LNCAP (cell line): ENCODE data around the gene MACF1.

Source experiments
- TF ChIP-seq, protein P1 (sequence below): fragments of 450-650 bp; IDR thresholded peaks from 2 replicates; pipeline ENCODE4 v1.5.1; 2017; ENCODE audit warnings: mild to moderate bottlenecking

The MACF1 gene

DNA sequence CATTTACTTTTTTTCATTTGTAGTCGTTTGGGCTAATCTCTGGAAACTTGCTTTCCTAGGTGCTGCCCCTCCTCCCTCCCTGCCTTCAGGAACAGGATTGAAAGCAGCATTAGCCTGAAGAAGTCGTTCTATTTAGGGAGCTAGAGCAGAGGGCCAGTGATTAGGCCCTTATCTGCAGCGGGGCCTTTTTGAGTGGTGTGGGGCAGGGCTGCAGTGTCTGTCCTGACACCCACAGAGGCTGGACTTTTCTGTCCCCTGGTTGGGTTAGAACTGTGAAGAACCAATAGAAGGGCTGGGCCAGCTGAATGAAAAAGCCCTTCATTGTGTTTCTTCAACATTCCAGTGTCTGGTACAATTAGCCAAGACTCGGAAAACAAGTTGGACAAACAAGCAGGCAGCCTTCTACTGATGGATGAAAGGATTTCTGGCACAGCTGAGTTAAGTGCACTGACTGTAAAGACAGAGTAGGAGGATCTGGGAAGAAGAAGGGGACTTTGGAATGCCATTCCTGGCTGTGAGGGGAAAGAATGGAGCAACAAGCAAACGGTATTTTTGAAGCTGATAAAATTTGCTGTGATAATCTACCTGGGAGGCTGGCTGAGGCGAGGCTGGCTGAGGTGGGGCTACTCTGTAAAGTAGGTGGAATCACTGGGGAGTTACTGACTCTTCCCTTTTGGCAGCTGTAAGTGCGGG lies 9.7 kb downstream of the MACF1 start:
- TF ChIP-seq, protein P1, sequence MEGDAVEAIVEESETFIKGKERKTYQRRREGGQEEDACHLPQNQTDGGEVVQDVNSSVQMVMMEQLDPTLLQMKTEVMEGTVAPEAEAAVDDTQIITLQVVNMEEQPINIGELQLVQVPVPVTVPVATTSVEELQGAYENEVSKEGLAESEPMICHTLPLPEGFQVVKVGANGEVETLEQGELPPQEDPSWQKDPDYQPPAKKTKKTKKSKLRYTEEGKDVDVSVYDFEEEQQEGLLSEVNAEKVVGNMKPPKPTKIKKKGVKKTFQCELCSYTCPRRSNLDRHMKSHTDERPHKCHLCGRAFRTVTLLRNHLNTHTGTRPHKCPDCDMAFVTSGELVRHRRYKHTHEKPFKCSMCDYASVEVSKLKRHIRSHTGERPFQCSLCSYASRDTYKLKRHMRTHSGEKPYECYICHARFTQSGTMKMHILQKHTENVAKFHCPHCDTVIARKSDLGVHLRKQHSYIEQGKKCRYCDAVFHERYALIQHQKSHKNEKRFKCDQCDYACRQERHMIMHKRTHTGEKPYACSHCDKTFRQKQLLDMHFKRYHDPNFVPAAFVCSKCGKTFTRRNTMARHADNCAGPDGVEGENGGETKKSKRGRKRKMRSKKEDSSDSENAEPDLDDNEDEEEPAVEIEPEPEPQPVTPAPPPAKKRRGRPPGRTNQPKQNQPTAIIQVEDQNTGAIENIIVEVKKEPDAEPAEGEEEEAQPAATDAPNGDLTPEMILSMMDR: no peak

DNA sequence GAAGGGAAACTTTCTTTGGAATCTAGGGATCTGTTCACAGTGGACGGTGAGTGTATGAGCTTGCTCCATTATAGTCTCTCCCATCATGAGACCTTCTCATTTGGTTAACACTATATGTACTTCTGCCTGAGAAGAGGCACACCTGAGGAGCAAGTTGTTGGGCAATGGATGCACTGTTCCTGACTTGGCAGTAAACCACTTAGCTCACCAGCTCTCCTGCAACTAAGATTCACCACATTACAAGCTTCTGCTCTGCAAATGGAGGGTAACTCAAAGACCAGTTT lies 10.2 kb downstream of the MACF1 start:
- TF ChIP-seq, protein P1: no peak

DNA sequence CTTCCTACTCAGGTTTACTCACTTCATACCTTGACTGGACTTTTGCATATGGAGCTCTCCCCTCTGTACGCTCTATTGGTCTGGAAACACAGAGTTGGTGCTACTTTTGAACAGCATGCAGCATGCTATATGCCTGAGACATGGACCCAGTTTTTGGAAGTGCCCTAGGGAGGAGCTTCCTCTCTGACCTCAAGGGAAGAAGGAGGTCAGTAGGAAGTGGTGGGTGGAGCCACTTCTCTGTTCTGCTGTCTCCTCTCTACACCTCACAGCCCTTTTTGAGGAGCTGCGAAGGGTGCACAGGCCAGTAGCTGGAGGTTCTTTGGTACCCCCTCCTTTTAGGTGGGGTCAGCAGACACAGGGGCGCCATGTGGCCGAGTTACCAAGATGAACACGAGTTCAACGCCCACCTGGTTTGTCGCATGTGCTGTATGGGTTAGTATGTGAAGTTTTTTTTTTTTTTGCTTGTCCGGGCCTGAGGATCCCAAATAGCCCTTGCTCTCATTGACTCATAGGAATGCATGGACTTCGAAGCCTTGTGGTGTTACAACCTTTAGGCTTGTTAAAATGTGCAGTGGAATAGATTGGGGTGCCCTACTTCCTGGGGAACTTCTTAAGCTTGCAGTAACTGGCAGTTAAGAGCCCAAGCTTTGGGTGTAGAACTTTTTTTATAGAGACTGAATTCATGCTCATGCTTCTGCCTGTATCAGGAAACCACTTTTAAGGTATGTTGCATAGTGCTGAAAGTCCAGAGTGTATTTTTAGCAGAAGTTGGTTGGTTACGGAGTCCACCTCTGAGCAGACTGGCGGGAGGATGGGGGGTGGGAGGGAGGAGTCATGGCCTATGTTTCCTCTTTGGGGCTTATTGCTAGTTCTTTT lies 10.7 kb downstream of the MACF1 start:
- TF ChIP-seq, protein P1: no peak

DNA sequence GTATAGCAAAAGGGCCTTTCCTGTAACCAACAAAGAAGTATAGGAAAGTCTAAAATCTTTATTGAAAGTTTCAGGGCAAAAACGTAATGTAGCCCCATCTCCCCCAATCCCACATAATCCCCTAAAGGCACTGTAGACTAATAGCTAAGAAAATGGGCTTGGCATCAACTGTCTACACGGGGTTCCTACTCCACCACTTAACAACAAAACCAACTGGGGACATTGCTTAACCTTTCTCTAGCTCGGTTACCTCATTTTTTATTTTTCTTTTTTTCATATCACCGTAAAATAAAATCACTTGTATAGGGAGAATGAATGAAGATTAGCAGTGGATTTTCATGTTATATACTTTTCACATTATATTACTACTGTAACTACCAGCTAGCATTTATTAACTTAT lies 12.3 kb downstream of the MACF1 start:
- TF ChIP-seq, protein P1: no peak

DNA sequence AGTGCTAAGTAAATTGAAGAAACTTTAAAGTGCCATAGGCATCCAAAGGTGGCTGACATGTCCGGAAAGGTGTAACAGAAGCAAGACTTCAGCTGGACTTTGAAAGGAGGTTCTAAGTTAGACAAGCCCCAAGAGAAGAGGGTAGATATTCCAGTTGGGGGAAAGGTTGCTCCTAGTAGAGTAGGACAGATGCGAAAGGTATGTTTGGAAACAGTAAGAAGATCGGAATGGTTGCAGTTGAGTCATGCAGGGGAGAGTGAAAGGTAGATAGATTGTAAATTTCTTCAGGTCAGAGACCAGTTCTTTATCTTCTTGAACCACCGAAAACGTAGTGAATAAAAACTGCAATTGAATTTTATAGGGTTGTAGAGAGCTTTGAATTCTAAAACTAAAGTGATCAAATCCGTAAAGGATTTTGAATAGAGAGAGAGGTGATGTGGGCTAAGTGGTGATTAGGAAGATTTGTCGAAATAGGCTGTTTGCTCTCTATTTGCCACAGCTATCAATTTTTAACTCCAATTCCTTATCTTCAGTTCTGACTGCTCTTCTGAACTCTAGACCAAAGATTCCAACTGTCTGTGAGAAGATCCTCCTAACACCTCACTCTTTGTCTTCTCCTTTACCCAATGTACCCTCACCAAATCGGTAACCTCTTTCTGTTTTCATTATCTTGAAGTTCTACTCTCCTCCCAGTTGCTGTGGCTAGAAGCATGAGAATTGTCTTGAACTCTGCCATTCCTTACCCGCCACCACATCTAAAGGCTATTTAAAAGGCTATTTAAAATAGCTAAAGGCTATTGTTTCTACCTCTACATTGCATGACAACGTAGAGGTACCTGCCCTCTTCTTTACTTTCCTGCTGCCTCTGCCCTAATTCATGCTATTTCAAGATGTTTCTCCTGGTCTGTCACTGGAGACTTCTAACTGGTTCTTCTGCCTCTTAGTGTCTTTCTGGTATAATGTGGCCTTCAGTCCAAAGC lies 16.7 kb downstream of the MACF1 start:
- TF ChIP-seq, protein P1: no peak

DNA sequence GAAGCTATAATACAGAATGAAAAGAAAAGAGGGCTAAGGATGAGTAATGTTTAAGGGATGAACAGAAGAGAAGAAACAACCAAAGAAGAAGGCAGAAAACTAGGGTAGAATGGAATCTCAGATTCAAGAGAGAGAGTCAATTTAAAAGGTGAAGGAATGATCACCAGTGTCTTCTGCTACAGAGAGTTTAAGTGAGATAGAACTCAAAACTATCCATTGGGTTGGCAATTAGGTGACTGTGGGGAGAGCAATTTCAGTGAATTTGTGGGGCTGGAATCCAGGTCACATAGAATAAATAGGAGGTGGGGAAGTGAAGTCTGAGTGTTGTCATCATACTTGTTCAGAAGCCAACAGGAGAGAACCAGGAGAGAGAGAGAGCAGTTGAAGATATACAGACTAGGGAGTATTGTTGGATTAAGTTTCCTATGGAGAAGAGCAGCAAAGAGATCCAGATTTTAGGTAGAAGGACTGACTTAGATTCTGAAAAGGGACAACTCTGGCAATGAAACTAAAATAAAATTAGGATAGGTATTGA lies 19.9 kb downstream of the MACF1 start:
- TF ChIP-seq, protein P1: no peak

DNA sequence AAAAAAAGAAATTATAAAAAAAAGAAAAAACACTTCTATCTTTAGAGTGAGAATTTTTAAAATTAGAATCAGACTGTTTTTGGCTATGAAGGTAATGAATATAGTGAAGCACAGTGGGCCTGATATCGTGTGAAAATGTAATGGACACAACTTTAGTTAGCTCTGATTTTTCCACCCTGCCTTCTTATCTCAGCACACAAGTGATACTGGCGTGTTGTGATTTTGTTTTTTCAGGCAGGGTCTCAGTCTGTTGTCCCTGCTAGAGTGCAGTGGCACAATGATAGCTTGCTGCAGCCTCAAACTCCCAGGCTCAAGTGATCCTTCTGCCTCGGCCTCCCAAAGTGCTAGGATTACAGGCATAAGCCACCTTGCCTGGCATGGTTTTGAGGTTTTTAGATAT lies 22.3 kb downstream of the MACF1 start:
- TF ChIP-seq, protein P1: no peak
